Thoracic aorta endothelial cell (primary cell): ENCODE measurements around the gene AADAC. TPM values are rescaled to one million over a fixed set of nuclear protein-coding genes. Genes with fewer than 3 reads are reported as not detected.

Experiments used
- total RNA-seq: library from RNA; depleted of rRNA; stranded (reverse); fragments of >200 nt; gene quantifications from 2 replicates; pipeline ENCODE4 v1.2.3, GENCODE V29; 2012

The AADAC gene
- total RNA-seq = 0.07 TPM in 1 of 2 replicates, not detected in the other

GRCh38 chr3:151813799-151814198 is at the start of gene AADAC:
Gene AADAC, plus strand, starts transcription at chr3:151814116. Its CDS starts 47 bp downstream, at chr3:151814163.

GRCh38 chr3:151873398-151873797 is 59.5 kb downstream of the AADAC start, which contains the start of gene SUCNR1:
Gene SUCNR1, plus strand, starts transcription at chr3:151873643. Its CDS starts 6,250 bp downstream, at chr3:151879893.

Other genes with a start within 250 kb of the AADAC start
- not detected in 2 replicates for gene AADACL2, start 80.2 kb upstream of the AADAC start, total RNA-seq
- gene SUCNR1, start 59.5 kb downstream of the AADAC start, total RNA-seq = not detected in 2 replicates